Measurements from ENCODE around the gene AGR3.

DNA sequence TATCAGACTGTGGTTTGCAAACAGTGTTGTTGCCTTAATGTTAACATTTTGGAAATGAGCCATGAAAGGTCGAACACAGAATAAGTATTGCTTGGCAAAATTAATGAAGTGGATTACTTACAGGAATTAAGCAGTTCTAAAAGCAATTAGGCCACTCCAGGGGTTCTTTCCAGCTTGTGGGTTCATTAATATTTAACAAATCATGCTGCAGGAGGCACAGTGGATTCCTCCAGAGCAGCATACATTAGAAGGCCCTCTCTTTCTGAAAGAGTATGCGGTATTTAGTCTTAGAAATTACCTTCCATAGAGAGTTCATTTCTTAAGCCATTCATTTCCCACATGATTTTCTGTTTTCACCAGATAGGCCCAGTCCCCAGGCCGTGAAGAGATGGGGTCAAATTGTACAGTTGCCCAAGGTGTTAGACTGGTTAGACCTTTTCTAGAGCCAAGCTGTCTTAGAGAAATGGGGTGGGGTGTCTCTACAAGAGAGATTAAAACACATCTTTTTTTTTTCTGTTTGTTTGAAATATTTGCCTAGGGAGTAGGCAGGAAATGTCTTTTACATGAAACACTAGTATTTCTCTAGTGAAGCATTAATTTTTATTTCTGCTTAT, 40.0 kb upstream of the AGR3 start:
- TF ChIP-seq, protein P1, sequence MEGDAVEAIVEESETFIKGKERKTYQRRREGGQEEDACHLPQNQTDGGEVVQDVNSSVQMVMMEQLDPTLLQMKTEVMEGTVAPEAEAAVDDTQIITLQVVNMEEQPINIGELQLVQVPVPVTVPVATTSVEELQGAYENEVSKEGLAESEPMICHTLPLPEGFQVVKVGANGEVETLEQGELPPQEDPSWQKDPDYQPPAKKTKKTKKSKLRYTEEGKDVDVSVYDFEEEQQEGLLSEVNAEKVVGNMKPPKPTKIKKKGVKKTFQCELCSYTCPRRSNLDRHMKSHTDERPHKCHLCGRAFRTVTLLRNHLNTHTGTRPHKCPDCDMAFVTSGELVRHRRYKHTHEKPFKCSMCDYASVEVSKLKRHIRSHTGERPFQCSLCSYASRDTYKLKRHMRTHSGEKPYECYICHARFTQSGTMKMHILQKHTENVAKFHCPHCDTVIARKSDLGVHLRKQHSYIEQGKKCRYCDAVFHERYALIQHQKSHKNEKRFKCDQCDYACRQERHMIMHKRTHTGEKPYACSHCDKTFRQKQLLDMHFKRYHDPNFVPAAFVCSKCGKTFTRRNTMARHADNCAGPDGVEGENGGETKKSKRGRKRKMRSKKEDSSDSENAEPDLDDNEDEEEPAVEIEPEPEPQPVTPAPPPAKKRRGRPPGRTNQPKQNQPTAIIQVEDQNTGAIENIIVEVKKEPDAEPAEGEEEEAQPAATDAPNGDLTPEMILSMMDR (IDR thresholded peaks at IDR 0.05; ENCODE audit: low read depth, low read length, missing input control) = no peak
- no peak for TF ChIP-seq NR2F2 (IDR thresholded peaks at IDR 0.05)
- TF ChIP-seq, protein P2, sequence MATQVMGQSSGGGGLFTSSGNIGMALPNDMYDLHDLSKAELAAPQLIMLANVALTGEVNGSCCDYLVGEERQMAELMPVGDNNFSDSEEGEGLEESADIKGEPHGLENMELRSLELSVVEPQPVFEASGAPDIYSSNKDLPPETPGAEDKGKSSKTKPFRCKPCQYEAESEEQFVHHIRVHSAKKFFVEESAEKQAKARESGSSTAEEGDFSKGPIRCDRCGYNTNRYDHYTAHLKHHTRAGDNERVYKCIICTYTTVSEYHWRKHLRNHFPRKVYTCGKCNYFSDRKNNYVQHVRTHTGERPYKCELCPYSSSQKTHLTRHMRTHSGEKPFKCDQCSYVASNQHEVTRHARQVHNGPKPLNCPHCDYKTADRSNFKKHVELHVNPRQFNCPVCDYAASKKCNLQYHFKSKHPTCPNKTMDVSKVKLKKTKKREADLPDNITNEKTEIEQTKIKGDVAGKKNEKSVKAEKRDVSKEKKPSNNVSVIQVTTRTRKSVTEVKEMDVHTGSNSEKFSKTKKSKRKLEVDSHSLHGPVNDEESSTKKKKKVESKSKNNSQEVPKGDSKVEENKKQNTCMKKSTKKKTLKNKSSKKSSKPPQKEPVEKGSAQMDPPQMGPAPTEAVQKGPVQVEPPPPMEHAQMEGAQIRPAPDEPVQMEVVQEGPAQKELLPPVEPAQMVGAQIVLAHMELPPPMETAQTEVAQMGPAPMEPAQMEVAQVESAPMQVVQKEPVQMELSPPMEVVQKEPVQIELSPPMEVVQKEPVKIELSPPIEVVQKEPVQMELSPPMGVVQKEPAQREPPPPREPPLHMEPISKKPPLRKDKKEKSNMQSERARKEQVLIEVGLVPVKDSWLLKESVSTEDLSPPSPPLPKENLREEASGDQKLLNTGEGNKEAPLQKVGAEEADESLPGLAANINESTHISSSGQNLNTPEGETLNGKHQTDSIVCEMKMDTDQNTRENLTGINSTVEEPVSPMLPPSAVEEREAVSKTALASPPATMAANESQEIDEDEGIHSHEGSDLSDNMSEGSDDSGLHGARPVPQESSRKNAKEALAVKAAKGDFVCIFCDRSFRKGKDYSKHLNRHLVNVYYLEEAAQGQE (IDR thresholded peaks at IDR 0.05) = no peak
- no peak for TF ChIP-seq TAF1 (conservative IDR thresholded peaks at IDR 0.05)
- no peak for TF ChIP-seq SP1 (IDR thresholded peaks at IDR 0.05)
- no peak for TF ChIP-seq RXRA (IDR thresholded peaks at IDR 0.05)
- TF ChIP-seq EGR1 (IDR thresholded peaks at IDR 0.05; ENCODE audit: low read depth in 2 of 2) = no peak
- TF ChIP-seq MAX (IDR thresholded peaks at IDR 0.05) = no peak
- TF ChIP-seq YY1 (IDR thresholded peaks at IDR 0.05) = no peak
- TF ChIP-seq JUND (IDR thresholded peaks at IDR 0.05) = no peak
- no peak for TF ChIP-seq RAD21 (IDR thresholded peaks at IDR 0.05)
- TF ChIP-seq, protein P3, sequence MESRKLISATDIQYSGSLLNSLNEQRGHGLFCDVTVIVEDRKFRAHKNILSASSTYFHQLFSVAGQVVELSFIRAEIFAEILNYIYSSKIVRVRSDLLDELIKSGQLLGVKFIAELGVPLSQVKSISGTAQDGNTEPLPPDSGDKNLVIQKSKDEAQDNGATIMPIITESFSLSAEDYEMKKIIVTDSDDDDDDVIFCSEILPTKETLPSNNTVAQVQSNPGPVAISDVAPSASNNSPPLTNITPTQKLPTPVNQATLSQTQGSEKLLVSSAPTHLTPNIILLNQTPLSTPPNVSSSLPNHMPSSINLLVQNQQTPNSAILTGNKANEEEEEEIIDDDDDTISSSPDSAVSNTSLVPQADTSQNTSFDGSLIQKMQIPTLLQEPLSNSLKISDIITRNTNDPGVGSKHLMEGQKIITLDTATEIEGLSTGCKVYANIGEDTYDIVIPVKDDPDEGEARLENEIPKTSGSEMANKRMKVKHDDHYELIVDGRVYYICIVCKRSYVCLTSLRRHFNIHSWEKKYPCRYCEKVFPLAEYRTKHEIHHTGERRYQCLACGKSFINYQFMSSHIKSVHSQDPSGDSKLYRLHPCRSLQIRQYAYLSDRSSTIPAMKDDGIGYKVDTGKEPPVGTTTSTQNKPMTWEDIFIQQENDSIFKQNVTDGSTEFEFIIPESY (IDR thresholded peaks at IDR 0.05) = no peak
